T47D (cell line): Measurements from ENCODE around the gene SNX14.
"Not testable (repeated sequence)": the region's sequence is repeated elsewhere in the genome, so short reads cannot be mapped to it uniquely, and the experiment has no call there.

Experiments used
- DNase-seq, 2 experiments: peaks; one replicate each; pipeline versions ENCODE4 v3.0.0 to v3.0.0-alpha.2; 2011 to 2012; ENCODE audit warnings: low read depth in 1 of 2, low spot score in 1 of 2
- JUND ChIP-seq: IDR thresholded peaks from 2 replicates; pipeline ENCODE4 v1.6.1; 2012; ENCODE audit warnings: low read depth
- in situ Hi-C: cut with HindIII; loops from 2 replicates; pipeline ENCODE4 v1.10.0; 2016; ENCODE audit warnings: low sequenced_read_pairs, low pct_unique_long_range_greater_than_20kb

The SNX14 gene

DNA sequence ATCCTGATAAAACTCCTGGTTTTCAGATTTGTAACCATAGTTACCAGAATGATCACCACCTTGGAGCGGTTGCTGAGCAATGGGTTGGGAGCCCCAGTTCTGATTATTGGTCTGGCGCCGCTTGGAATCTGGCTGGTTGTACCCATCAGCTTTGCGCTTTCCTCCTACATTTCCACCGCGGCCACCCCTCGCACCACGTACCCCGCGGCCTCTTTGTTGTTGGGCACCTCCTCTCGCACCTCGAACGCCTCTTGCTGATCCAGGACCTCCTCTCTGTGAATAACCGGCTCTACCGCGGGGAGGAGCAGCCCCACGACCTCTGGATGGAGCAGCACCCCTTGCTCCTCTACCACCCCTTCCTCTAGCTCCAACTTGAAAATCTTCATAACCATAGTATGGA is 21.1 kb upstream of the SNX14 start:
- in situ Hi-C loops, result no loop called here
- no peak for DNase-seq
- no peak for TF ChIP-seq JUND

DNA sequence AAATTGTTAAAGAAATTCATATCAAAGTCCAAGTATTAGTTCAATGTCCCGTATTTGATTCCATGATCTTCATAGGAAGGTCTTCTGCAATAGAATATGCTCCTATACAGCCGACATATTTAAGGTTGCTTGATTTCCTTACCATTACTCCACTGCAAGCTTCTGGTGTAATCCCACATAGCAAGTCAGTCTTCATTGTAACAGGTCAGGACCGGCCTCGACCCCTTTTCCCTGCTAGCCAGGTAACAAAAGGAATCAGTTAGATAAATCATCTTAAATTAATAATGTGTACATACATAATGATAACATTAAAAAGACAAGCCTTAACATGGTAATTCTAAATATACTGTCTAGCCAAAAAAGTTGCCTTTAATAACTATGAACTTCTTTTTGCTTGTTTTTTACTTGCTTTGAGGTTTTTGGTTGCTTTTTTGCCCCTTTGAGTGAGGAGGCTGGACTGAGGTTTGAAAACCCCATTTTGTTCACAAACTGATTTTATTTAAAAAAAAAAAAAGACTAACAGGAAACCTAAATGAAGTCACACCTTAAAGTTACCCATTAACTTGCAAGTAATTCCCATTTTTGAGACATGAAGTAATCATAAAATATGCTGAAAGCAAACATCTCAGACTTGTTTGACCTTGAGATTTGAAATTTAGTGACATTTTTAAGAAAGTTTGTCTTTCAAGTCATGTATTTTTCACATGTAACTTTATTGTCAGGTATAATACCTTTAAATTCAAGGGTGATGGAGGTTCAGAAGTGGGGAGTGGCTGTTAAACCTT is 19.2 kb upstream of the SNX14 start:
- in situ Hi-C loops, result no loop called here
- no peak for TF ChIP-seq JUND
- DNase-seq, result no peak

DNA sequence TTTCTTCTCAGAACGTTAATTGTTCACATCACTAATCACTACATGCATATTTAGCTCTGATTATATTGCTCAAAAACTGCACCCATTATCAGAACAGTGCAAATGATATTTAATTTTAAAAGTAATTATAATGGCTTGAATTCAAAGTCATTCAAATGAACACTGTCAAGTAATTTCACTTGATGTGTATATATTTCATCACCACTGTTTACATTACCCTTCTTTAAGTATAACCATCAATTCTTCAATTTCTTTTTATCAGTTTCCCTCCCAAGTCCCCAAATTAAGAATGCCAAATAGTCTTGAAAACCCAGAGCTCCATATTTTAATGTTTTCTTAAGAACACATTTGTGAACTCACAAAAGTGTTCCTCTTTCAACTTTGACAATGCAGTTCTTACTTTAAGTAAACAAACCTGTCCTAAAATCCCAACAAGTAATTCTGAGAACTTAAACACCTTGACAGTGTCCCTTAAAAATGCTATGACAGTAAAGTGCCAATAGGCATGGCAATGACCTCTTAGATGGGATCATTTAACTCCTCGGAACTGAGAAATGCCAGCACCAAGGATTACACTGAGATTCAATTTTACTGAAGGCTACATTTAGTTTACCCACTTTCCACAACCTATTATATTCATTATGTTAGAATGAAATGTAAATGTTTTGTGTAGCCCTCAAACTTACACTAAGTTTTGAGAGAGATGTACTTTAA is 16.7 kb upstream of the SNX14 start:
- no peak for TF ChIP-seq JUND
- in situ Hi-C loops, result no loop called here
- no peak for DNase-seq

DNA sequence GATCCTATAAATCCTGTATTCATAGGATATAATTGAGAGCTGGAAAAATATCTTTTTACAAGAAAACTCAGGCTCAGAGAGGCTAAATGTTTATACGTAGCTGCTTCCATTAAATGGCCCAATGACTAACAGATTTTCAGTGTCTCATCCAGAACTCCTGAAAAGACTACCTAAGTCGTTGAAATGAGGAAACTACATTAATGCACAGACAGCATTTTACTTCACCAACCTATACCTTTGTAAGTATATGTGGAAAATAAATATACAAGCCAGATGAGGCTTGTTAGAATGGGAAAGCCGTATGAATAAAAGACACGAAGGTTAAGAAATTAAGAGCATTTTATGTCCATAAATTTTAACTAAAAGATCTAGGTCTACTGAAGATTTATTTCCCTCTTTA is 8.4 kb upstream of the SNX14 start:
- in situ Hi-C loops, result no loop called here
- TF ChIP-seq JUND, result no peak
- no peak for DNase-seq

DNA sequence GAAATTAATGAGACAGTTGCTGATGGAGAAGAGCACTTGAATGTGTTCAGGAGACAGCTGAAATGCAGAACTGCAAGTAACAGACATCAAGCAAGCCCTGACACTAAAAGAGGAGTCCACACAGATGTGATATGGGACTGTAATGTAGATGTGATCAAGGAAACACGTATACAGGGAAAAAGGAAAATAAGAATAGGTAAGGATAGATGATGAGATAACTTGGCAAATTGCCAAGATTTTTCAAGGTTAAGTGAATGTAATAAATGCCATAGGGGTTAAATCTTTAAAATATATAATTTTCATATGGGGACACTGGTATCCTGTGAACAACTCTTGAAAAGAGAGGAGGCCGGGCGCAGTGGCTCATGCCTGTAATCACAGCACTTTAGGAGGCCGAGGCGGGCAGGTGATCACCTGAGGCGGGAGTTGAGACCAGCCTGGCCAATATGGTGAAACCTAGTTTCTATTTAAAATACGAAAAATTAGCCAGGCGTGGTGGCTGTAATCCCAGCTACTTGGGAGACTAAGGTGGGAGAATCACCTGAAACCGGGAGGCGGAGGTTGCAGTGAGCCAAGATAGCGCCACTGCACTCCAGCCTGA is 7.2 kb upstream of the SNX14 start:
- no peak for DNase-seq
- TF ChIP-seq JUND, result no peak
- in situ Hi-C loops, result no loop called here

DNA sequence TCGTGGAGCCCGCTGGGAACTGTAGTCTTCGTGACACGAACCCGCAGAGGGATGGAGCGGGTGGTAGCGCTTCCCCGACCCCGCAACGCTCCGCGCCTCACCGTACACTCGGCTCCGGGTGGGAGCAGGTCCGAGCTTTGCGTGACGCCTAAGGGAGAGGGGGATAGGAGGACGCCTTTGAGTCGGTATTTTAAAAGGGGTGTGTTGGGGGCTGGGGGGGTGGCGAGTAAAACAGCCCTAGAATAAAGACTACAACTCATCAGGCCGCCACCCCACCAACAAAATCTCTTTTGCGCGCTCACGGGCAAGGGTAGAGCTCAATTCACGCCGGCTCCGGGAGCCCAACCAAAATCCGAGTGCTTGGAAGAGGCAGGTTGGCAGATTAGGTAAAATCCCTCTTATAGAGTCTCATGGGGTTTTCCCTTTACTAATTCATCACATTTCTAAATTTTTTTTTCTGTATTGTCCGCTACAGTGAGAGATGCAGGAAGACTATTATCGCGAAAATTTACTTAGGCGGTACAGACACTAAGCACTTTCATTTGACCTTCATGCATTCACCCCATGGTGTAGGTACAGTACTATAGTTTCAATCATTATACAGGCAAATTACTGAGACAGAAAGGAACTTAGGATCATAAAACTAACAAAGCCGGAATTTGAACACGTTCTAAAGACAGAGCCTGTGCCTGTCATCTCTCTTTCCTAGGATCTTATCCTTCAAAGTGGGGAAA is 706 bp upstream of the SNX14 start:
- no peak for TF ChIP-seq JUND
- DNase-seq, result no peak
- in situ Hi-C loops, result no loop called here

DNA sequence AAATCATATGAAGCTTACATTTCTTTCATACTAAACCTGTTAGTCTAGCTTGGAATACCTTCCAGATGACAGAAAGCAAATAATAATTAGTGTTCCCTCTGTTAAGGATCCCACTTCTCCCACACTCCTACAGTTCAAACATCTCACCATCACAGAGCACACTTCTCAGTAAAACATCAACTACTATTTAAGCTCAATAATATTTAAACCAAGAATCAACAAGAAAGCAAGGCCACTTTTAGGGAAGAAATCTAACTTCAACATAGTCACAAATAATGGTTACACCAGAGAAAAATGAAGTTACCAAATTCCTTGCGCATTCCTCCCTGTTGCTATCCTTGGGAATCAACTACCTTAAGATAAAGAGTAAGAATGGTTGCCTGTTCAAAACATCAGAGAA is 1.6 kb downstream of the SNX14 start:
- in situ Hi-C loops, result no loop called here
- TF ChIP-seq JUND, result no peak
- DNase-seq, result no peak

DNA sequence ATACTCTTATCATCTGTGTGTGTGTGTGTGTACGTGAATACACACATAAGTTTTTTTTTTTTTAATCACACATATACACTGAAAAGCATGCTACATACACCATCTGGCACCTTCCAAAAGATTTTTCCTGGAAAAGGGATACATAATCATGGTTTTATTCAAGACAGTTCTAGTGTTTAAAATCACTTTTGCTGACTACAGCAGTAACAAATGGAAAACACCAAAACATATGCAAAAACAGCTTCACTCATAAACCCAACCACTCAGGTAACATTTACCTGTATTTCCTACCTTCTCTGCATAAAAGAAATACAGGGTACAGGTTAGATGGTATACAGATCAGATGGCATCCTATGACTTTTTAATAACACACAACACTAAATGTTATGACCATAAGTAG is 2.5 kb downstream of the SNX14 start:
- TF ChIP-seq JUND, result no peak
- DNase-seq, result no peak
- in situ Hi-C loops, result no loop called here

DNA sequence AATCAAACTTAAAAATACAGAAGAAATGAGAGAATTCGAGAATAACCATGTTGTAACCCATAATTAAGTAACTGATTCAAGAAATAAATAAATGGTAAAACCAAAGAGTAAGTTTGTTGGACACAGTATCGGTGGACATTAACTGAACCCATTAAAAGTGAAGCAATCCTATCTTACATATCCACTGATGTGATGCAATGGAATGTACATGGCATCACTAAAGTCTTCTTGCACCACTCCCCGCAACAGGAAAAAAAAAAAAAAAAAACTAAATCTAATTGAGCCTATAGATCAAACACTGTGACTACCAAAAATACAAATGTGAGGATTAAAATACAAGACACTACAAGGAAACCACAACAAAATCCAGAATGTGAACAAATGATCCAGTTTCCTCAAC is 7.9 kb downstream of the SNX14 start:
- in situ Hi-C loops, result no loop called here
- DNase-seq, result no peak
- TF ChIP-seq JUND, result no peak

DNA sequence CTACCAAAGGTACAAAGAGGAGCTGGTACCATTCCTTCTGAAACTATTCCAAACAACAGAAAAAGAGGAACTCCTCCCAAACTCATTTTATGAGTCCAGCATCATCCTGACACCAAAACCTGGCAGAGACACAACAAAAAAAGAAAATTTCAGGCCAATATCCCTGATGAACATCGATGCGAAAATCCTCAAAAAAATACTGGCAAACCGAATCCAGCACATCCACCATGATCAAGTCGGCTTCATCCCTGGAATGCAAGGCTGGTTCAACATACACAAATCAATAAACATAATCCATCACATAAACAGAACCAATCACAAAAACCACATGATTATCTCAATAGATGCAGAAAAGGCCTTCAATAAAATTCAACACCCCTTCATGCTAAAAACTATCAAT is 10.8 kb downstream of the SNX14 start:
- in situ Hi-C loops, result not testable (repeated sequence)

DNA sequence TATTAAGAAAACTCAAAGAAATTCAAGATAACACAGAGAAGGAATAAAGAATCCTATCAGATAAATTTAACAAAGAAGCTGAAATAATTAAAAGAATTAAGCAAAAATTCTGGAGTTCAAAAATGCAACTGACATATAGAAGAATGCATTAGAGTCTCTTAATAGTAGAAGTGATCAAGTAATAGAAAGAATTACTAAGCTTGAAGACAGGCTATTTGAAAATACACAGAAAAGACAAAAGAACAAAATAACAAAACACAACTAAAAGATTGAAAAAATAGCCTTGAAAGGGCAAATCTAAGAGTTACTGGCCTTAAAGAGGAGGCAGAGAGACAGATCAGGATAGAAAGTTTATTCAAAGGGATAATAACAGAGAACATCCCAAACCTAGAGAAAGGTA is 12.1 kb downstream of the SNX14 start:
- no peak for TF ChIP-seq JUND
- in situ Hi-C loops, result no loop called here
- DNase-seq, result no peak

More for the DNA sequence above, 10.8 kb downstream of the SNX14 start:
- not testable (repeated sequence) for DNase-seq

DNA sequence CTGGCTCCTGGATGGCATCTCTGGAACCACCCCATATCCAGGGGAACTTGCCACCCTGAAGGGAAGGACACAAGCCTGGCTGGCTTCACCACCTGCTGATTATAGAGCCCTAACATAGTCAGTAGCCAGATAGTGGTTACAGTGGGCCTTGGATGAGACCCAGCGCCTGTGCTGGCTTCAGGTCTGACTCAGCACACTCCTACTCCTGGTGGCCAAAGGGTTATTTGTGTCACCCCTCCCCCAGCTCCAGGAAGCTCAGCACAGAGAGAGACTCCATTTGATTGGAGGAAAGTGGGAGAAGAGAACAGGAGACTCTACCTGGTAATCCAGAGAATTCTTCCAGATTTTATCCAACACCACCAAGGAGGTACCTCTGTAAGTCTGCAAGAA is 12.8 kb downstream of the SNX14 start:
- no peak for TF ChIP-seq JUND
- DNase-seq, result no peak
- in situ Hi-C loops, result no loop called here

DNA sequence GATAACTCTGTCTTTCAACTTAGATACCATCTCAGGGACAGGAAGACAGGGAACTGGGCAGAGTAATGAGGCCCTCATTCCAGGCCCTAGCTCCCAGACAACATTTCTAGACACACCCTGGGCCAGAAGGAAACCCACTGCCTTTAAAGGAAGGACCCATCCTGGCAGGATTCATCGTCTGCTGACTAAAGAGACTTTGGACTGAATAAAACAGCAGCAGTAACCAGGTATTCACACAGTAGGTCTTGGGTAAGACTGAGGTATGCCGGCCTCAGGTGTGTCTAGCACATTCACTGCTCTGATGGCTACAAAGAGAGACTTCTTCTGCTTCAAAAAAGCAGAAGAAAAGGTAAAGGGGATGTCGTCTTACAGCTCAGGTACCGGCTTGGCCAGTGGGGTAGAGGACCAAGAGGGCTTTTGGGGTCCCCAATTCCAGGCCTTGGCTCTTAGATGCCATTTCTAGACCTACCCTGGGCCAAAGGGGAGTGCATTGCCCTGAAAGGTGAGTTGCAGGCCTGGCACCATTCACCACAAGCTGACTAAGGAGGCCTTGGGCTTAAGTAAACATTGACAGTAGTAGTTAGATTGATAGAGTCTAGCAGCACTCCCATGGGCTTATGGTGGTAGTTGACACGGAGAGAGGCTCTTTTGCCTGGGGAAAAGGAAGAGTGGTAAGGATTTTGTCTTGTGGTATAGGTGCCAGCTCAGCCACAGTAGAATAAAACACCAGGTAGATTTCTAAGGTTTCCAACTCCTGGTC is 13.4 kb downstream of the SNX14 start:
- peak in 1 of 2 experiments; percentile 59 for DNase-seq
- TF ChIP-seq JUND, result no peak
- in situ Hi-C loops, result no loop called here
